ENCODE results near the gene RALGDS. TPM values are rescaled to one million over a fixed set of nuclear protein-coding genes. Genes with fewer than 3 reads are reported as not detected.

RALGDS gene
- total RNA-seq, 6 experiments from 2014 or later, result 12.1 to 15.8 (median 14.8) TPM

DNA sequence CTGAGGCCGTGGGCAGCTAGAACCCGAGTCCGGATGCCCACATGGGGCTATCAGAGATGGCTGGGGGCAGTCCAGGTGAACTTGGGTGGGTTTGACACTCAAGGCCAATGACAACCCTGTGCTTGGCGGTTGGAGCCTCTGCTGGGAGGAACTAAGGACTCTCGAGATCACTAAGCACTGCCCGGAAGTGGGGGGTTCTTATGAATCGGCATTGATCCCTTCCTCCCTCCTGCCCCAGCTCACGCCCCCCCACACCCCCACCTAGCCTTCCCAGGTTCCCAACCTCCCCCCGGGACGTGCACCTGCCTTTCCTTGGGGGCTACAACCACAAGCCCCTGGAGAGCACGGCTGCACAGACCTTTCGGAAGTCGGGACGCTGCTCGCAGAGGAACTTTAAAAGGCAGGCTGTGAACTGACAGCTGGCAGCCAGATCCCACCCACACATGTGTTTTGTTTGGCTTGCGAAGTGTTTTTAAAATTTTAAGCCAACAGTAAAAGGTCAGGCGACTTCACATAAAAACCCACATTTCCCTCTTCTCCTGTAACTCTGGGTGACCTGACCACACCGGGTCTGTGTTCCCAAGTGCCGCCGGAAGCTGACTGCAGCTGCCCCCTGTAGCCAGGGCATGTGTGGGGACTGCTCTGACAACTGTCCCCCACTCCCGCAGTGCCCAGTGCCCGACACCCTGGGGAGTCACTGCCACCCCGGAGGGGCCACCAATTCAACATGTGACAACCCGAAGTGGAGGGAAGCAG lies 5.1 kb upstream of the RALGDS start:
- Mint-ChIP-seq H3K36me3 (ENCODE audit: low read depth) (no peaks in the 10 kb centered on the region), H3K9me3 (no peaks in the 10 kb centered on the region), H3K27ac (peak overlapping the region; percentile 42; the same call in 1 of the 2 replicates), H3K4me3 (peak overlapping the region; percentile 37), H3K27me3 (ENCODE audit: insufficient read depth) (peaks cover 4% of the 10 kb centered on the region), H3K4me1 (ENCODE audit: low read depth) (peaks cover 32% of the 10 kb centered on the region)
- TF ChIP-seq, protein P1, sequence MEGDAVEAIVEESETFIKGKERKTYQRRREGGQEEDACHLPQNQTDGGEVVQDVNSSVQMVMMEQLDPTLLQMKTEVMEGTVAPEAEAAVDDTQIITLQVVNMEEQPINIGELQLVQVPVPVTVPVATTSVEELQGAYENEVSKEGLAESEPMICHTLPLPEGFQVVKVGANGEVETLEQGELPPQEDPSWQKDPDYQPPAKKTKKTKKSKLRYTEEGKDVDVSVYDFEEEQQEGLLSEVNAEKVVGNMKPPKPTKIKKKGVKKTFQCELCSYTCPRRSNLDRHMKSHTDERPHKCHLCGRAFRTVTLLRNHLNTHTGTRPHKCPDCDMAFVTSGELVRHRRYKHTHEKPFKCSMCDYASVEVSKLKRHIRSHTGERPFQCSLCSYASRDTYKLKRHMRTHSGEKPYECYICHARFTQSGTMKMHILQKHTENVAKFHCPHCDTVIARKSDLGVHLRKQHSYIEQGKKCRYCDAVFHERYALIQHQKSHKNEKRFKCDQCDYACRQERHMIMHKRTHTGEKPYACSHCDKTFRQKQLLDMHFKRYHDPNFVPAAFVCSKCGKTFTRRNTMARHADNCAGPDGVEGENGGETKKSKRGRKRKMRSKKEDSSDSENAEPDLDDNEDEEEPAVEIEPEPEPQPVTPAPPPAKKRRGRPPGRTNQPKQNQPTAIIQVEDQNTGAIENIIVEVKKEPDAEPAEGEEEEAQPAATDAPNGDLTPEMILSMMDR (IDR thresholded peaks at IDR 0.05), result no peak
- peak; percentile 23 for DNase-seq

DNA sequence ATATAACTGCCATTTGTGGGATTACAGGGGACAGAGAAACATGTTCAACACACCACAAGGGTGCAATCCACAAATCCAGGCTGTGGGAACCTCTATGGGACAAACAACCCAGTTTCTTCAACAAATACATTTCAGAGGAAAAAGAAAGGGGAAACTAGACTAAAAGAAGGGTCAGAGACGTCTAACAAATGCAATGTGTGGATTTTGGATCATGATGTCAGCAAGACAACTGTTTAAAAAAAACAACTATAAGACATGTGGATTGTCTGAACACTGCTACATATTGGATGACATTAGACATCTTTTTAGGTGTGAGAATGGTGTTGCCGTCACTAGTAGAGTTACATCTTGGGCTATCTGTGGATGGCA lies 3.9 kb upstream of the RALGDS start:
- no peaks in the 10 kb centered on the region for H3K36me3 Mint-ChIP-seq (ENCODE audit: low read depth)
- peaks cover 35% of the 10 kb centered on the region for H3K4me1 Mint-ChIP-seq (ENCODE audit: low read depth)
- no peak for DNase-seq
- H3K27ac Mint-ChIP-seq, result no peak overlapping the region
- TF ChIP-seq, protein P1 (IDR thresholded peaks at IDR 0.05), result no peak
- H3K4me3 Mint-ChIP-seq, result no peak overlapping the region
- H3K27me3 Mint-ChIP-seq (ENCODE audit: insufficient read depth), result peaks cover 4% of the 10 kb centered on the region
- no peaks in the 10 kb centered on the region for H3K9me3 Mint-ChIP-seq

DNA sequence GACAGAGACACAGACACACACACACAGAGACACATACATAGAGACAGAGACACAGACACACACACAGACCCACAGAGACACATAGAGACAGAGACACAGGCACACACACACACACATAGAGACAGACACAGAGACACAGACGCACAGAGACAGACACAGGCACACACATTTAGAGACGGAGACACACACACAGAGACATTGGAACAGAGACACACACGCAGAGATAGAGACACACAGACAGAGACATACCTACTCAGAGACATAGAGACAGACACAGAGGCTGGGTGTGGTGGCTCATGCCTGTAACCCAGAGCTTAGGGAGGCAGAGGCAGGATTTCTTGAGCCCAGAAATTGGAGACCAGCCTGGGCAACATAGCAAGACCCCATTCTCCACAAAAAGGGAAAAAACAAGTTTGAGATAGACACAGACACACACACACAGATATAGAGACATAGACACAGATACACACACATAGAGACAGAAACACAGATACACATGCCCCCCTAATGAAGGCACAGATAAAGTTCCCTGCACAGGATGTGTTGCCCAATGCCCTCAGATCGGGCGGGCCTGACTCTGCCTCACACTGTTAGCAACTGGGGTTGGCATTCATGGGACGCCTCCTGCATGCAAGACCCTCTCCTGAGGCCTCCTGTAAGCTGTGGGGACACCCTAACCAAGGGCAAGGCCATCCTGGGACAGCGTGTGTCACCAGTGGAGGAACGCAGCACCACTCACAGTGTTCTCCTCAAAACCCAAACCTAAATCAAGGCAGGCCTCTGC lies 3.3 kb upstream of the RALGDS start:
- DNase-seq, result no peak
- Mint-ChIP-seq H3K4me3 (no peak overlapping the region), H3K9me3 (no peaks in the 10 kb centered on the region), H3K4me1 (ENCODE audit: low read depth) (peaks cover 41% of the 10 kb centered on the region), H3K27ac (no peak overlapping the region), H3K27me3 (ENCODE audit: insufficient read depth) (peaks cover 4% of the 10 kb centered on the region), H3K36me3 (ENCODE audit: low read depth) (no peaks in the 10 kb centered on the region)
- TF ChIP-seq, protein P1 (IDR thresholded peaks at IDR 0.05), result no peak

DNA sequence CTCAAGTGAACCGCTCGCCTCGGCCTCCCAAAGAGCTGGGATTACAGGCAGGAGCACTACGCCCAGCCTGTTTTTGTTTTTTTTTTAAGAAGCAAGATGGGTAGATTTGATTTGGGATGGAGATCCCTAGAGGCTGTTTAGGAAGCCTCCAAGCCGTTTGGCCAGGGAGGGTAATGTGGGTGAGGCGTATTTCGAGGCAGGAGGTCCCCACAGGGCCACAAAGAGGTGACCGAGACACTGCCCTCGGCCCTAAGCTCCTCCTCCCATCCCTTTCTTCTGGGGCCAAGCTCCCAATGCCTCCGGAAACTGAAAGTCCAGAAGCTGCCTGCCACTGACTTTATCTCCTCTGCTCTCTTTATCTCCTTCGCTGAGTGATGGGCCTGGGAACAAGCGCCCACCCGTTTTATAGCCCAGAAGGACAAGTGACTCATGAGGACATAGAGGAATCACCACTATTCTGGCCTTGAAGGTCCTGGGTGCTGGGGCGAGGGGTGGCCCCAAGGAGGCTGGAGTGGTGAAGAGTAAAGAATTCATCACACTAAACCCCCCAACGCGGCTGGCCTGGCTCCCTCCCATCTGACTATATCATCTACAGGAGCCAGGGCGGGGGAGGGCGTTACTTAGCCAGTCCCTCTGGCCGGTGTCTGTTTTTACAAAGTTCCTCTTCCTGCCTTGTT lies 2.0 kb upstream of the RALGDS start:
- no peak overlapping the region for H3K4me3 Mint-ChIP-seq

DNA sequence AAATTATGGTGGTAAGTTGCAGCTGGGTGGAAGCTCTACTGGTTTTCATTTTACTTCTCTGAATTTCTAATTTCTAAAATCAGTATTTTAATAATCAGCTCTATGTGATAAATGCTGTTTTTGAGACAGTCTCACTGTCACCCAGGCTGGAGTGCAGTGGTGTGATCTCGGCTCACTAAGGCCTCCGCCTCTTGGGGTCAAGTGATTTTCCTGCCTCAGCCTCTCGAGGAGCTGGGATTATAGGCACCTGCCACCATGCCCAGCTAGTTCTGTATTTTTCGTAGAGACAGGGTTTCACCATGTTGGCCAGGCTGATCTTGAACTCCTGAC lies 1.5 kb upstream of the RALGDS start:
- no peaks in the 10 kb centered on the region for H3K9me3 Mint-ChIP-seq
- H3K36me3 Mint-ChIP-seq (ENCODE audit: low read depth), result no peaks in the 10 kb centered on the region
- H3K4me1 Mint-ChIP-seq (ENCODE audit: low read depth), result peaks cover 55% of the 10 kb centered on the region
- TF ChIP-seq, protein P1 (IDR thresholded peaks at IDR 0.05), result no peak
- no peak for DNase-seq
- H3K27me3 Mint-ChIP-seq (ENCODE audit: insufficient read depth), result peaks cover 4% of the 10 kb centered on the region
- H3K27ac Mint-ChIP-seq, result no peak overlapping the region
- no peak overlapping the region for H3K4me3 Mint-ChIP-seq

More for the DNA sequence above, 2.0 kb upstream of the RALGDS start:
- DNase-seq, result no peak
- TF ChIP-seq, protein P1 (IDR thresholded peaks at IDR 0.05), result no peak
- H3K9me3 Mint-ChIP-seq, result no peaks in the 10 kb centered on the region
- peak overlapping the region; percentile 46 for H3K27ac Mint-ChIP-seq
- peaks cover 50% of the 10 kb centered on the region for H3K4me1 Mint-ChIP-seq (ENCODE audit: low read depth)
- H3K27me3 Mint-ChIP-seq (ENCODE audit: insufficient read depth), result peaks cover 4% of the 10 kb centered on the region
- no peaks in the 10 kb centered on the region for H3K36me3 Mint-ChIP-seq (ENCODE audit: low read depth)
